ENCODE data around the gene ANKRD18A.
"Not testable (repeated sequence)": the region's sequence is repeated elsewhere in the genome, so short reads cannot be mapped to it uniquely, and the experiment has no call there.

Gene ANKRD18A

DNA sequence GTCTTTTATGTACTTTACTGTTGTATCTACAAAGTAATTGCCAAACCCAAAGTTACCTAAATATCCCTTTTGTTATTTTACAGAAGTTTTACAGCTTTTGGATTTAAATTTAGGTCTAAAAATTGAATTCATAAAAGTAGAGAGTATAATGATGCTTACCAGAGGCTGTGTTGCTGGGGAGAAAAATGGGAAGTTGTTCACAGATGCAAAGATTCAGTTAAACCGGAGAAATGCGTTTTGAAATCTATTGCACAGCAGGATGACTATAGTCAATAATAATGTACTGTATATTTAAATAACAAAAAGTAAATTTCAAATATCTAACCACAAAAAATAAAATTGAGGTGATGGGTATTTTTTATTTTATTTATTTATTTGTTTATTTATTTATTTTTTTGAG, 2.6 kb upstream of the ANKRD18A start:
- no peak for DNase-seq

DNA sequence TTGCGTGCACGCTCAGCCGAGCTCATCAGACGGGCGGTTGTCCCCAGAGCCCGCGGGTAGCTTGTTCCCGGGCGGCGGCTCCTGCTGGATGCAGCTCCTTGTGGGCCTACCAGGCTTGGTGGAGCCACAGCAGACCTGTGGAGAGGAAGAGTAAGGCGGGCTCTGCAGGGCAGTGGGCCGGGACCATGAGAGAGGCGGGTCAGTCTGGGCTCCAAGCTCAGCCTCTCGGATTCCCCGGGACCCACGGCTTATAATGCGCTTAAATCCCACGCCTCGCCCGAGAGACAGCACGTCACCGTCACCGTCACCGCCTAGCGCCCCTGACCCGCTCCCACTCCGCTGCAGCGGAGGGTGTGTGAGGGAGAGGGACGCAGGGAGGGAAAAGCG, 1.9 kb upstream of the ANKRD18A start:
- DNase-seq: no peak

DNA sequence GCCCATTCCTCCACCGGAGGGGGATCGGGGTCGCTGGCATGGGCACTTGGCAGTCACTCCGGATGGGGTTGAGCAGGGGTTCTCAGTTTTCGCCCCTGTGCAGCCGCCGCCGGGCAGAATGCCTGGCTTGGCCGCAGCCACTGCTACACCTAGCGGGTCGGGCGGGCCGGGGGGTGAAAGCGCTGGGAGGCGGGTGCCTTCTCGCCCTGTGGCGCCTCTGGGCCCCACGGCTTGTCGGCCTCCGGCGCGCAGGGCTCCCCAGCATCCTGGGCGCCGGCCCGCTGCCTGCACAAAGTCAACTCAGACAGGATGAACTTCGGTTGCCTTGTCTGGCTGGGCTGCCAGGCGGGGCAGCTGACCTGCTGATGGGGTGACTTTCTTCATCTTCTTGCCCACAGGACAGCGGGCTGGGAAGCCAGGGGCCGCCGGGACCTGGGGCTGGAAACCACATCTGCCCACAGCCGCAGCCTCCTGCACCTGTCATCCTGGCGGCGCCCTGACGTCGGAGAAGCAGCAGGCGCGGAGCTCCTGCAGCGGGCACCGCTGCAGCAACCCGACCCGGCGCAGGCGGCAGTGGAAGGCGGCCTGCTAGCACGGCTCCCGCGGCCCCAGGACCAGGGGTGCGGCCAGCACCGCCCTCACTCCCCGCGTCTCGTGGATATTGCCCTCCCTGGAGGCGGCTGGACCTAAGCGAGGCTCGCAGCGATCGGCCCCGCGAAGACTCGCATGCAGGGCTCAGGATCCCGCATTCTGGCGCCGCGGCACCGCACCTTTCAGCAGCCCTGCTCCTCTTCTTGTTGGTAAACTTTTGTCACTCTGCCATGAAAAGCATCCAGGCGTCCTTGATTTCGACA, 1.3 kb upstream of the ANKRD18A start:
- no peak for DNase-seq

- no peak for DNase-seq
Observed at GRCh38 chr9:38619556-38620447, 594 bp downstream of the ANKRD18A start.

GRCh38 chr9:38598029-38598745, 22.2 kb downstream of the ANKRD18A start:
- DNase-seq: not testable (repeated sequence)

GRCh38 chr9:38595117-38595516, 25.3 kb downstream of the ANKRD18A start:
- not testable (repeated sequence) for DNase-seq

- not testable (repeated sequence) for DNase-seq
Observed at GRCh38 chr9:38591346-38592063, 28.9 kb downstream of the ANKRD18A start.

DNA sequence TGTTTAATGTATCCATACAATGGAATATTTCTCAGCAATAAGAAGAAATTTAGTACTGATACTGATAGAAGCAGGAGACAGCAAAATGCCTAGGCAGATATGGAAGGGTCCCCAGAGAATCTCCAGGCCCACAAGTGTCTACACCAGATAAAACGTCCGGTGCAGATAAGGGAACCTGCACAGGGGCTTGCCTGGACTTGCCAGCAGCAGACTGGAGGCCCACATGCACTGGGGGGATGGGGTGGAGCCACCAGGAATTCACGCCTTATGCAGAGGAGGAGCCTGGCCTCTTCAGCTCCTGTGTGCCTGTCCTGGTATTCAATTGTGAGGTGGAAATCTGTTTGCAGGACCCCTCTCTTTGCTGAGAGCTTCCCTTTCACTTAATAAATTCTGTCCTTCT, 36.6 kb downstream of the ANKRD18A start:
- DNase-seq: not testable (repeated sequence)

- not testable (repeated sequence) for DNase-seq
Observed at GRCh38 chr9:38580112-38580511, 40.3 kb downstream of the ANKRD18A start.

- not testable (repeated sequence) for DNase-seq
Observed at GRCh38 chr9:38576181-38576580, 44.2 kb downstream of the ANKRD18A start.

DNA sequence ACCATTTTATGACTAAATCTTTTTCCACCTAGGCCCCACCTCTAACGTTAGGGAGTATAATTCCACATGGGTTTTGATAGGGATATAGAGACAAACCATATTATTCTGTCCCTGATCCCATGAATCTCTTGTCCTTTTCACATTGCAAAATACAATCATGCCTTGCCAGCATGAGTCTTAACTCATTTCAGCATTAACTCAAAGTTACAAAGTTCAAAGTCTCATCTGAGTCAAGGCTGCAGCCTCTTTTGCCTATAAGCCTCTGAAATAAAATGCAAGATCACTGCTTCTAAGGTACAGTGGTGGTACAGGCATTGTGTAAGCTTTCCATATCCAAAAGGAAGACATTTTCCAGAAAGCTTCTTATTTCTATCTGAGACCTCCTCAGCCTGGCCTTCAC, 54.3 kb downstream of the ANKRD18A start:
- not testable (repeated sequence) for DNase-seq

- not testable (repeated sequence) for DNase-seq
Observed at GRCh38 chr9:38565178-38565577, 55.2 kb downstream of the ANKRD18A start.

- not testable (repeated sequence) for DNase-seq
Observed at GRCh38 chr9:38563911-38564310, 56.5 kb downstream of the ANKRD18A start.

DNA sequence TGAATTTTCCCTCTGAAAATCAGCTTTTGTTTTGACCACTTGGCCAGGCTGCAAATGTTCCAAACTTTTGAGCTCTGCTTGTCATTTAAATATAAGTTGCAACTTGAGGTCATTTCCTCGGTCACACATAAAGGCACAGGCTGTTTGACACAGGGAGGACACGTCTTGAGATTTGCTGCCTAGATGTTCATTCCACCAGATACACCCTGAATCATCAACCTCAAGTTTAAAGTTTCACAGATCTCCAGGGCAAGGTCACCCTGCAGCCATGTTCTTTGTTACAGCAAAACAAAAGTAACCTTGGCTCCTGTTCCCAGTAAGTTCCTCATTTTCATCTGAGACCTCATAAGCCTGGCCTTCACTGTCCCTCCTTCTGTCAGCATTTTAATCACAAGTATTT, 59.3 kb downstream of the ANKRD18A start:
- DNase-seq: not testable (repeated sequence)

DNA sequence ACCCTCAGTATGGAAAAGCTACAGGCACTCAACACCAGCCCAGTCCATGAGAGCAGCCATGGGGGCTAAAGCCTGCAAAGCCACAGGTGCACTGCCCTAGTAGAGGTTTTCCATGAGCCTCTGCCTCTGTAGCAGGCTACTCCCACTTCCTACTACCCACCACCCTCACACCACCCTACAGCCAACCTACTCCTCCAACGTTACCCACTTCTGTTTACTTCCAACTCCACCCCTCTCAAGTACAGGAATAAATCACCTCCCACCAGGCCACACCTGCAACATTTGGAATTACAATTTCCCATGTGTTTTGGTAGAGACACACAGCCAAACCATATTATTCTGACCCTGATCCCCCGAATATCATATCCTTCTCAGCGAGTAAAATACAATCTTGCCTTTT, 61.2 kb downstream of the ANKRD18A start:
- not testable (repeated sequence) for DNase-seq

- DNase-seq: not testable (repeated sequence)
Observed at GRCh38 chr9:38557746-38558145, 62.6 kb downstream of the ANKRD18A start.

- not testable (repeated sequence) for DNase-seq
Observed at GRCh38 chr9:38554966-38555365, 65.4 kb downstream of the ANKRD18A start.

GRCh38 chr9:38553019-38553418, 67.4 kb downstream of the ANKRD18A start:
- DNase-seq: not testable (repeated sequence)

- DNase-seq: not testable (repeated sequence)
Observed at GRCh38 chr9:38546497-38547163, 73.8 kb downstream of the ANKRD18A start.

DNA sequence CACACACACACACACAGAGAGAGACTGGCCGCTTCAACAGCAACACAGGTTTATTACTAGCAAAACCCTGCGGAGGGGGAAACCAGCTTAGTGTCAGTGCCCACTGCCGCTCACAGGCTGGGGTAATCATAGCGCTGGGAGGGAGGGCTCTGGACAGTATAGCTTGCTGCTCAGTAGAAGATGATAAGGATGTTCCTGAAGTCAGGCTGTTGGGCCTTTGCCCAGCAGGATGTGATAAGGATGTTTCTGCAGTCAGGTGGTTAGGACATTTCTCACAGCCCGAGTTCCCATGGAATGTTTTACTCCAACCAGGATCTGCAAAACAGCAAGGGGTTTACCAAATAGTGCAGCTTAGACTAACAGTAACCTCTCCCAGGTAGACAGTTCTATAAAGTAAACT, 79.9 kb downstream of the ANKRD18A start:
- not testable (repeated sequence) for DNase-seq

DNA sequence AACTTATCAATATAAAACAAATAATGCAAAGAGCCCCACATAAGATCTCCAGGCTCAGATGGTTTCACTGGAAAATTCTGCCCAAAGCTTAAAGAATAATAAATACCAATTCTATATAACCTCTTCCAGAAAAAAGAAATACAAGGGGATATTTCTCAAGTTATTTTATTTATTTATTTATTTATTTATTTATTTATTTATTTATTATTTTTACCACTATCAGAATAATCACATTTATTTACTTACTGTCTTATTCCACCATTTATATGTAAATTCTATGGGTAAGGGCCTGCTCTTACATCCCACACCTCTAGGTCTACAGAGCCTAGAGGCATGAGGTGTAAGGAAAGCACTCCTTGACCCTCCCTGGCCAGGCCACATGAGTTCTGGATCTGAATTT, 91.1 kb downstream of the ANKRD18A start:
- DNase-seq: no peak

DNA sequence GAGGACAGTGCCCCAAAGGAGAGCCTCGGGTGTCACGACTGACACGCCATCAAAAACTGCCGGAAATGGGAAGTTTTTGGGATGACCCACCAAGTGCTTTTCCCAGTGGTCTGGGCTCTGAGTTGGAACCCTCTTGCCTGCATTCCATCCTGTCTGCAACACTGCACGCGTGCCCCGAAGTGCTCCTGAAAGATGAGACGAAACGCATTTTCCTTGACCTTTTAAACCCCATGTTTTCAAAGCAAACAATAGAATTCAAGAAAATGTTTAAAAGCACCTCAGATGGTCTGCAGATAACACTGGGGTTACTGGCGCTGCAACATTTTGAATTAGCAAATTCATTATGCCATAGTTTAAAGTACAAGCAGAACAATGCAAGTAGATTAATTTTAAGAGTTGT, 92.9 kb downstream of the ANKRD18A start:
- no peak for DNase-seq
